ENCODE data around the gene ATP5PF. TPM values are rescaled to one million over a fixed set of nuclear protein-coding genes. Genes with fewer than 3 reads are reported as not detected.

ATP5PF gene
- total RNA-seq, 1 experiment from 2014 or later = 132 TPM

GRCh38 chr21:25676451-25676850 lies 58.3 kb downstream of the ATP5PF start (continued):
- TF ChIP-seq FOSL1 (IDR thresholded peaks at IDR 0.05; ENCODE audit: low read depth) (no peak), YY1 (IDR thresholded peaks at IDR 0.05; ENCODE audit: extremely low read depth, insufficient replicate concordance, low read depth, low read length) (no peak), SIN3A (IDR thresholded peaks at IDR 0.05; ENCODE audit: low read depth) (no peak), SP1 (IDR thresholded peaks at IDR 0.05; ENCODE audit: low read depth) (no peak), CBX3 (IDR thresholded peaks at IDR 0.05; ENCODE audit: low read depth) (no peak), ELF1 (IDR thresholded peaks at IDR 0.05; ENCODE audit: borderline replicate concordance, low read depth) (no peak), EGR1 (IDR thresholded peaks at IDR 0.05; ENCODE audit: low read depth) (no peak), POLR2A (IDR thresholded peaks at IDR 0.05; ENCODE audit: borderline replicate concordance, extremely low read depth, insufficient read depth, insufficient read length) (no peak), JUND (IDR thresholded peaks at IDR 0.05) (no peak)

Other genes starting within 250 kb of the ATP5PF start
- gene MRPL39, start 127.4 kb downstream of the ATP5PF start, total RNA-seq (2021; ENCODE audit: unreplicated experiment) = 41.1 TPM
- 0.15 TPM for gene JAM2, start 95.6 kb downstream of the ATP5PF start, total RNA-seq (2021; ENCODE audit: unreplicated experiment)
- 23.6 TPM for gene GABPA, start 68 bp upstream of the ATP5PF start, total RNA-seq (2021; ENCODE audit: unreplicated experiment)